22Rv1 (cell line): Measurements from ENCODE around the gene SLC22A31.

Experiments
- H3K27ac ChIP-seq: fragments of 450-650 bp; 2 replicates; pipeline ENCODE4 v1.5.1; 2017
- ZFX ChIP-seq: fragments of 450-650 bp; IDR thresholded peaks from 2 replicates; pipeline ENCODE4 v1.6.1; 2017; ENCODE audit warnings: antibody characterized with exemption, borderline replicate concordance
- TF ChIP-seq, protein P1 (sequence below): fragments of 450-650 bp; IDR thresholded peaks from 2 replicates; pipeline ENCODE4 v1.5.1; 2017; ENCODE audit warnings: mild to moderate bottlenecking

Gene SLC22A31

DNA sequence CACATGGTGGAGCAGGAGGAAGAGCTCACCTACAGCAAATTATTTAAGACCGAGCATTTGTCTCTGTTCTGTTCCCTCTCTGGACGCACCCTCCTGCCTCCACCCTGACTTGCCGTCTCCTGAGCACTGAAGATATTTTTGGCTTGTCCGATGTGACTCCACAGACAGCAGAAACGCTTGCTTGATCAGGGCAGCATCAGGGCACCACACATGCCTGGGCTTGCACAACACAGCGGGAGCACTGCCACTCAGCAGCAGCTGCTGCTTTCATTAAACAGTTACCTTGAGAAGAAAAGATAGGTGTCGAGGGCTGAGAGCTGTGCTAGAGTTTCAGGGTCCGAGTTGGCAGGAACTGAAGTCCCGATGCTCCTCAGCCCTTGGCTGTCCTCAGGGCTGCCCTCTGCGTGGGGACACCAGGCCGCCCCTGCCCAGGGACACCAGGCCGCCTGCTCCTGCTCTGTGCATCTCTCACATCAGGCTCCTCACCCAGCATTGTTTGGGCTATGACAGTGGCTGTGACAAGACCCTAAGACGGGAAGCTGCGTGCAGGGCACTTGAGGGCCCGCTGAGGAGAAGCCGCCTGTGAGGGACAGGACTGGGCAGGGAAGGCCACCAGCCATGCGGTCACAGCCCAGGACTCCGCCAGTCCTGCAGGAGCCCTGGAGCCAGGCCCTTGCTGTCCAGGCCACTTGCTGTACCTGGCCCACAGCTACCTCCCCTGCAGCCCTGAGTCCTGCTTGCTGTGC lies 50.1 kb downstream of the SLC22A31 start:
- TF ChIP-seq, protein P1, sequence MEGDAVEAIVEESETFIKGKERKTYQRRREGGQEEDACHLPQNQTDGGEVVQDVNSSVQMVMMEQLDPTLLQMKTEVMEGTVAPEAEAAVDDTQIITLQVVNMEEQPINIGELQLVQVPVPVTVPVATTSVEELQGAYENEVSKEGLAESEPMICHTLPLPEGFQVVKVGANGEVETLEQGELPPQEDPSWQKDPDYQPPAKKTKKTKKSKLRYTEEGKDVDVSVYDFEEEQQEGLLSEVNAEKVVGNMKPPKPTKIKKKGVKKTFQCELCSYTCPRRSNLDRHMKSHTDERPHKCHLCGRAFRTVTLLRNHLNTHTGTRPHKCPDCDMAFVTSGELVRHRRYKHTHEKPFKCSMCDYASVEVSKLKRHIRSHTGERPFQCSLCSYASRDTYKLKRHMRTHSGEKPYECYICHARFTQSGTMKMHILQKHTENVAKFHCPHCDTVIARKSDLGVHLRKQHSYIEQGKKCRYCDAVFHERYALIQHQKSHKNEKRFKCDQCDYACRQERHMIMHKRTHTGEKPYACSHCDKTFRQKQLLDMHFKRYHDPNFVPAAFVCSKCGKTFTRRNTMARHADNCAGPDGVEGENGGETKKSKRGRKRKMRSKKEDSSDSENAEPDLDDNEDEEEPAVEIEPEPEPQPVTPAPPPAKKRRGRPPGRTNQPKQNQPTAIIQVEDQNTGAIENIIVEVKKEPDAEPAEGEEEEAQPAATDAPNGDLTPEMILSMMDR: no peak
- no peak for TF ChIP-seq ZFX
- no peak overlapping the region for H3K27ac ChIP-seq

DNA sequence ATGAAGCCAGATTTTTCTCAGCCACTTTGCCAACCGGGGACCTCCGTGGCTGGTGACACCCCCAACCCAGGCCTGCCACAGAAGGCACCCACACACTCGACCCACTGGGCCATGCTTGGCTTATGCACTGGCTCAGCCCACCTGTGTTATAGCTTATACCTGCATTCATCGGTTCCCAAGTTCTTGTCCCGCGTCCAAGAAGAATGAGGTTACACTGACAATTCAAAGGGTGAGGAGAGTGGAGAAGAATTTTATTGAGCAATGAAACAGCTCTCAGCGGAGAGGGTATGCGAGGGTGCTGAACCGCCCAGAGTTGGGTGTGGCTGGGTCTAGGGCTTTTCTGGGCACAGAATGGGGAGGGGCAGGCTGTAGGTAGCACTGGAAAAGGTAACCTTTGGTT lies 51.0 kb downstream of the SLC22A31 start:
- H3K27ac ChIP-seq: no peak overlapping the region
- TF ChIP-seq, protein P1: no peak
- no peak for TF ChIP-seq ZFX

DNA sequence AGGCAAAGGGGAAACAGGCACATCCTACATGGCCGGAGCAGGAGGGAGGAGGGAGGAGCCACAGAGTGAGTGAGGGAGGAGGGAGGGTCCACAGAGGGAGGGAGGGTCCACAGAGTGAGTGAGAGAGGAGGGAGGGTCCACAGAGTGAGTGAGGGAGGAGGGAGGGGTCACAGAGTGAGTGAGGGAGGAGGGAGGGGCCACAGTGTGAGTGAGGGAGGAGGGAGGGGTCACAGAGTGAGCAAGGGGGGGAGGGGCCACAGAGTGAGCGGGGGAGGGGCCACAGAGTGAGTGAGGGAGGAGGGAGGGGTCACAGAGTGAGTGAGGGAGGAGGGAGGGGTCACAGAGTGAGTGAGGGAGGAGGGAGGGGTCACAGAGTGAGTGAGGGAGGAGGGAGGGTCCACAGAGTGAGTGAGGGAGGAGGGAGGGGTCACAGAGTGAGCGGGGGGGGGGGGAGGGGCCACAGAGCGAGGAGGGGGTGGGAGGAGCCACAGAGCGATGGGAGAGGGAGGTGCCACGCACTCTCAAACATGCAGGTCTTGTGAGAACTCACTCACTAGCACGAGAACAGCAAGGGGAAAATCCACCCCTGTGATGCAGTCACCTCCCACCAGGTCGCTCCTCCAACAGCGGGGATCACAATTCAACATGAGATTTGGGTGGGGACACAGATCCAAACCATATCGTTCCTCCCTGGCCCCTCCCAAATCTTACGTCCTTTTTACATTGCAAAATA lies 53.1 kb downstream of the SLC22A31 start:
- no peak for TF ChIP-seq ZFX
- TF ChIP-seq, protein P1: no peak
- no peak overlapping the region for H3K27ac ChIP-seq

DNA sequence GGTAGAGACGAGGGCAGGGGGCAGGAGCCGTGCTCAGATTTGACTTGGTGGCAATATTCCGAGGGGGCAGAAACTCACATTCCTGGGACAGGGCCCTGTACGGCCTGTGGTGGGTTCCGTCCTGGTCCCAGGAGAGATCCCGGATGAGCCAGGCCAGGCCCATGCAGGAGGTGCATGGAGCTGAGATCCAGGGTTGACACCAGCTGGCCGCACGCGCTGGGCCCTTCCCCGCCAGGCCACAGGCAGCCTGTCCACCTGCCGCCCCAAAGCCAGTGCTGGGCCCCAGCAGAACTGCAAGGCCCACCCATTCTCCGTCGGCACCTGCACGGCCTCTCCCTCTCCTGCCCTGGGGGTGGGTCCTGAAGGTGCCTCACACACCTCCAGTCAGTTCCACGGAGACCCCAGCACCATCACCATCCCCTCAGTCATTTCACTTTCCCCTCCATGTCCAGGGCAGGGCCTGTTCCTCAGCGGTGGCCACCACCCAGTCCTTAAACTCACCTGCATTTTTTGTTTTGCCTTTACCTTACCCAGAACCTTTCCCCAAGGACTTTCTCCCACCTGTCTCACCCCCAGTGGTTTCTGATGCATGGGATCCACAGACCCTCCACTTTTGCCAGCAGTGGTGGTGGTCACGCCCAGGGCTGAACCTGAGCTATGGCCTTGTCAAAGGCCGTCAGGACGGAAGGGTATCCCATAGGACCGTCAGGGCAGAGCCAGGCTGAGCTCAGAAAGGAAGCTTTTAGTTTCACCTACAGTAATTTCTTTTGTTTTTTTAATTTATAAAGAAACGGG lies 53.9 kb downstream of the SLC22A31 start:
- no peak overlapping the region for H3K27ac ChIP-seq
- TF ChIP-seq ZFX: no peak
- TF ChIP-seq, protein P1: no peak
